OCI-LY7 (cell line): ENCODE results near the gene GPRIN1.

Experiments used
- EZH2phosphoT487 ChIP-seq: fragments of 200-600 bp; sonication (generic); IDR thresholded peaks from 2 replicates; pipeline ENCODE4 v1.6.1; 2018; ENCODE audit warnings: low read depth, borderline replicate concordance, mild to moderate bottlenecking, mixed run types, antibody characterized with exemption, low read length, moderate library complexity, mixed read lengths
- TF ChIP-seq, protein P1 (sequence below): fragments of 200-600 bp; sonication (generic); conservative IDR thresholded peaks from 2 replicates; pipeline ENCODE4 v1.5.1; 2014; ENCODE audit warnings: mild to moderate bottlenecking, antibody characterized with exemption, low read length, moderate library complexity, mixed read lengths

DNA sequence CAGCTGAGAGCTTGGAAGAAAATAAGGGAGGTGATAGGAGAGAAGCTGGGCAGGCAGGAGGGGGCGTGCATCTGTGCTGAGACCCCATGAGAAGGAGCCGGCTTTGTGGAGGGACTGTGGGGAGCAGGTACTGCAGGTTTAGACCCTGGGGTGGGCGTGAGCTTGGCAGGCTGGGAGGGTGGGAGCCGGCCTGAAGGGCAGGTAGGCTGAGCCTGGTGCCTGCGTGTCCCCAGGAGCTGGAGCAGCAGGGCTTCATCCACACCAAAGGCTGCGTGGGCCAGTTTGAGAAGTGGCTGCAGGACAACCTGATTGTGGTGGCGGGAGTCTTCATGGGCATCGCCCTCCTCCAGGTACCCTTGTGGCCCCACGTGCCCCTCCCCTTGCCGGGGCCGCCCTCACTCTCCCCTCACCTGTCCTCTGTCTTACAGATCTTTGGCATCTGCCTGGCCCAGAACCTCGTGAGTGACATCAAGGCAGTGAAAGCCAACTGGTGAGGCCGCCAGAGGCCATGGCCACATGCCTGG, 46.6 kb upstream of the GPRIN1 start:
- TF ChIP-seq EZH2phosphoT487, result no peak
- TF ChIP-seq, protein P1, sequence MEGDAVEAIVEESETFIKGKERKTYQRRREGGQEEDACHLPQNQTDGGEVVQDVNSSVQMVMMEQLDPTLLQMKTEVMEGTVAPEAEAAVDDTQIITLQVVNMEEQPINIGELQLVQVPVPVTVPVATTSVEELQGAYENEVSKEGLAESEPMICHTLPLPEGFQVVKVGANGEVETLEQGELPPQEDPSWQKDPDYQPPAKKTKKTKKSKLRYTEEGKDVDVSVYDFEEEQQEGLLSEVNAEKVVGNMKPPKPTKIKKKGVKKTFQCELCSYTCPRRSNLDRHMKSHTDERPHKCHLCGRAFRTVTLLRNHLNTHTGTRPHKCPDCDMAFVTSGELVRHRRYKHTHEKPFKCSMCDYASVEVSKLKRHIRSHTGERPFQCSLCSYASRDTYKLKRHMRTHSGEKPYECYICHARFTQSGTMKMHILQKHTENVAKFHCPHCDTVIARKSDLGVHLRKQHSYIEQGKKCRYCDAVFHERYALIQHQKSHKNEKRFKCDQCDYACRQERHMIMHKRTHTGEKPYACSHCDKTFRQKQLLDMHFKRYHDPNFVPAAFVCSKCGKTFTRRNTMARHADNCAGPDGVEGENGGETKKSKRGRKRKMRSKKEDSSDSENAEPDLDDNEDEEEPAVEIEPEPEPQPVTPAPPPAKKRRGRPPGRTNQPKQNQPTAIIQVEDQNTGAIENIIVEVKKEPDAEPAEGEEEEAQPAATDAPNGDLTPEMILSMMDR, result no peak
